Activated CD4-positive, alpha-beta T cell treated with anti-CD3 and anti-CD28 coated beads for 36 hours (primary cell): Measurements from ENCODE around the gene IFI44L. TPM values are rescaled to one million over a fixed set of nuclear protein-coding genes. Genes with fewer than 3 reads are reported as not detected.
A peak's percentile ranks its signal among the peaks of the same experiment; 100 is the strongest.

Source experiments
- ATAC-seq: fragments of 200-7000 bp; cut with Tn5 transposase; one replicate; pipeline ENCODE4 v1.10.0; 2021; ENCODE audit warnings: mild to moderate bottlenecking, moderate library complexity
- CTCF ChIA-PET: fragments of 350-600 bp; sonication (Branson Sonifier 250); formaldehyde crosslinking; loops from one replicate; lab custom pipeline; 2021; ENCODE audit warnings: antibody characterized with exemption; lab: Charles Lee
- POLR2A ChIA-PET: fragments of 350-600 bp; sonication (Branson Sonifier 250); formaldehyde crosslinking; loops from one replicate; lab custom pipeline; 2021; ENCODE audit warnings: antibody characterized with exemption, inconsistent platforms; lab: Charles Lee
- DNase-seq: peaks from one replicate; pipeline ENCODE4 v3.0.0-alpha.2; 2020
- H3K27ac Mint-ChIP-seq: one replicate; pipeline ENCODE4 v1.8.0; 2021; ENCODE audit warnings: mixed read lengths
- H3K27me3 Mint-ChIP-seq: one replicate; pipeline ENCODE4 v1.8.0; 2021; ENCODE audit warnings: mixed read lengths
- H3K36me3 Mint-ChIP-seq: one replicate; pipeline ENCODE4 v1.8.0; 2021; ENCODE audit warnings: low read depth, mixed read lengths
- H3K4me1 Mint-ChIP-seq: one replicate; pipeline ENCODE4 v1.8.0; 2021; ENCODE audit warnings: mixed read lengths
- H3K4me3 Mint-ChIP-seq: one replicate; pipeline ENCODE4 v1.8.0; 2021; ENCODE audit warnings: mild to moderate bottlenecking, moderate library complexity, mixed read lengths
- H3K9me3 Mint-ChIP-seq: one replicate; pipeline ENCODE4 v1.8.0; 2021; ENCODE audit warnings: low read depth, mixed read lengths
- intact Hi-C, 2 experiments: fragments of 100-400 bp; cut with DNase I in 1 of 2; cut with micrococcal nuclease in 1 of 2; formaldehyde crosslinking; loops; one replicate each; pipeline versions ENCODE4 v1.14.2 to v1.15.1; 2022 to 2024; cut with DNase I, micrococcal nuclease
- total RNA-seq, 2 experiments: library from RNA; stranded (reverse); gene quantifications; one replicate each; pipeline ENCODE4 v1.2.3, GENCODE V29; 2021

IFI44L gene
- total RNA-seq, 2 experiments from 2014 or later: 52.1 to 55.5 TPM

GRCh38 chr1:78633209-78633608 is 13.0 kb downstream of the IFI44L start:
- no peak overlapping the region for H3K4me3 Mint-ChIP-seq
- peaks cover 13% of the 10 kb centered on the region for H3K36me3 Mint-ChIP-seq
- peaks cover 5% of the 10 kb centered on the region for H3K9me3 Mint-ChIP-seq
- ChIA-PET CTCF (interaction anchor here (0.6 to 1.4 kb wide), 3 partner anchors 11 to 646 kb away, joined by 3 to 4 read pairs (median 4); no protein-coding TSS in a partner anchor), POLR2A (no interaction called here)
- H3K27ac Mint-ChIP-seq: no peak overlapping the region
- DNase-seq (no peak), ATAC-seq (no peak)
- intact Hi-C loops: no loop called here
- no peaks in the 10 kb centered on the region for H3K27me3 Mint-ChIP-seq
- H3K4me1 Mint-ChIP-seq: peaks cover 8% of the 10 kb centered on the region

GRCh38 chr1:78640462-78640861 is 20.2 kb downstream of the IFI44L start:
- Mint-ChIP-seq H3K27me3 (no peaks in the 10 kb centered on the region), H3K4me1 (peaks cover 18% of the 10 kb centered on the region), H3K9me3 (peaks cover 8% of the 10 kb centered on the region), H3K4me3 (no peak overlapping the region), H3K36me3 (peaks cover 36% of the 10 kb centered on the region), H3K27ac (no peak overlapping the region)
- DNase-seq (no peak), ATAC-seq (no peak)
- intact Hi-C loops: no loop called here
- POLR2A ChIA-PET: no interaction called here
- CTCF ChIA-PET: interaction anchor here (1.3 kb wide), 1 partner anchor 33 kb away, joined by 3 read pairs; no protein-coding TSS in a partner anchor

- Mint-ChIP-seq H3K4me3 (no peak overlapping the region), H3K27me3 (no peaks in the 10 kb centered on the region), H3K4me1 (peaks cover 29% of the 10 kb centered on the region), H3K9me3 (peaks cover 12% of the 10 kb centered on the region), H3K36me3 (peaks cover 34% of the 10 kb centered on the region), H3K27ac (no peak overlapping the region)
- ChIA-PET CTCF (interaction anchor here (1.3 kb wide), 1 partner anchor 32 kb away, joined by 3 read pairs; no protein-coding TSS in a partner anchor), POLR2A (no interaction called here)
- no peak for DNase-seq
- intact Hi-C loops: no loop called here
- no peak for ATAC-seq
Observed at GRCh38 chr1:78641558-78641957, 21.3 kb downstream of the IFI44L start.

GRCh38 chr1:78645723-78646122 is 25.5 kb downstream of the IFI44L start:
- Mint-ChIP-seq H3K36me3 (peaks cover 45% of the 10 kb centered on the region), H3K9me3 (peaks cover 27% of the 10 kb centered on the region), H3K4me1 (peaks cover 45% of the 10 kb centered on the region), H3K27me3 (no peaks in the 10 kb centered on the region), H3K27ac (peak overlapping the region; percentile 51), H3K4me3 (no peak overlapping the region)
- CTCF ChIA-PET: interaction anchor here (0.9 to 1.2 kb wide), 2 partner anchors 17 to 27 kb away, joined by 3 to 4 read pairs; no protein-coding TSS in a partner anchor
- DNase-seq (no peak), ATAC-seq (no peak)
- POLR2A ChIA-PET: no interaction called here
- intact Hi-C loops: no loop called here

- POLR2A ChIA-PET: no interaction called here
- H3K9me3 Mint-ChIP-seq: peaks cover 27% of the 10 kb centered on the region
- ATAC-seq: no peak
- DNase-seq: no peak
- intact Hi-C loops: no loop called here
- no peak overlapping the region for H3K4me3 Mint-ChIP-seq
- H3K4me1 Mint-ChIP-seq: peaks cover 54% of the 10 kb centered on the region
- peaks cover 34% of the 10 kb centered on the region for H3K36me3 Mint-ChIP-seq
- no peaks in the 10 kb centered on the region for H3K27me3 Mint-ChIP-seq
- CTCF ChIA-PET: no interaction called here
- no peak overlapping the region for H3K27ac Mint-ChIP-seq
Observed at GRCh38 chr1:78647238-78647637, 27.0 kb downstream of the IFI44L start.

GRCh38 chr1:78649628-78650027 is 29.4 kb downstream of the IFI44L start, which contains the start of gene IFI44:
IFI44 (plus strand) TSS chr1:78649831; CDS start chr1:78650196, 365 bp downstream.
- CTCF ChIA-PET: interaction anchor here (0.5 to 1.7 kb wide), 10 partner anchors 15 to 505 kb away, joined by 3 to 12 read pairs (median 4); partner anchors contain the start of gene IFI44L
- DNase-seq (peak; percentile 86), ATAC-seq (peak; percentile 85)
- Mint-ChIP-seq H3K27ac (peak within 1 kb of the TSS; percentile 84), H3K27me3 (no peaks in the 10 kb centered on the region), H3K4me3 (peak within 1 kb of the TSS; percentile 76), H3K4me1 (peaks cover 59% of the 10 kb centered on the region), H3K36me3 (peaks cover 25% of the 10 kb centered on the region), H3K9me3 (peaks cover 19% of the 10 kb centered on the region)
- POLR2A ChIA-PET: no interaction called here
- intact Hi-C loops: loop anchor here (1.0 to 10.0 kb wide), 2 partner anchors 29 to 675 kb away; partner anchors contain the start of genes IFI44L (in 2 of the 2) and FUBP1 (in 1 of the 2)

GRCh38 chr1:78650114-78650660 is 29.9 kb downstream of the IFI44L start:
- ATAC-seq: no peak
- no peaks in the 10 kb centered on the region for H3K27me3 Mint-ChIP-seq
- CTCF ChIA-PET: interaction anchor here (0.8 to 1.7 kb wide), 9 partner anchors 15 to 505 kb away, joined by 3 to 12 read pairs (median 5); partner anchors contain the start of gene IFI44L
- H3K9me3 Mint-ChIP-seq: peaks cover 19% of the 10 kb centered on the region
- peaks cover 54% of the 10 kb centered on the region for H3K4me1 Mint-ChIP-seq
- H3K27ac Mint-ChIP-seq: peak overlapping the region; percentile 84
- DNase-seq: no peak
- H3K36me3 Mint-ChIP-seq: peaks cover 29% of the 10 kb centered on the region
- intact Hi-C loops: loop anchor here in 1 of 2 experiments (10.0 kb wide), 1 partner anchor 675 kb away; the partner anchor contains the start of gene FUBP1
- H3K4me3 Mint-ChIP-seq: peak overlapping the region; percentile 76
- POLR2A ChIA-PET: no interaction called here

- Mint-ChIP-seq H3K4me1 (peaks cover 48% of the 10 kb centered on the region), H3K27ac (peak overlapping the region; percentile 84)
- intact Hi-C loops: loop anchor here in 1 of 2 experiments (10.0 kb wide), 1 partner anchor 676 kb away; the partner anchor contains the start of gene FUBP1
Observed at GRCh38 chr1:78651241-78651640, 31.0 kb downstream of the IFI44L start.

GRCh38 chr1:78652019-78652560 is 31.8 kb downstream of the IFI44L start:
- CTCF ChIA-PET: no interaction called here
- no peak for ATAC-seq
- intact Hi-C loops: loop anchor here in 1 of 2 experiments (10.0 kb wide), 1 partner anchor 677 kb away; the partner anchor contains the start of gene FUBP1
- Mint-ChIP-seq H3K27ac (peak overlapping the region; percentile 84), H3K9me3 (peaks cover 12% of the 10 kb centered on the region), H3K27me3 (no peaks in the 10 kb centered on the region), H3K4me1 (peaks cover 40% of the 10 kb centered on the region), H3K4me3 (peak overlapping the region; percentile 76), H3K36me3 (peaks cover 33% of the 10 kb centered on the region)
- POLR2A ChIA-PET: no interaction called here
- no peak for DNase-seq

More at GRCh38 chr1:78651241-78651640, 31.0 kb downstream of the IFI44L start:
- peak overlapping the region; percentile 76 for H3K4me3 Mint-ChIP-seq
- ChIA-PET CTCF (interaction anchor here (0.8 to 1.0 kb wide), 3 partner anchors 22 to 1074 kb away, joined by 3 read pairs; no protein-coding TSS in a partner anchor), POLR2A (no interaction called here)
- H3K9me3 Mint-ChIP-seq: peaks cover 15% of the 10 kb centered on the region
- ATAC-seq (peak; percentile 68), DNase-seq (peak; percentile 35)
- no peaks in the 10 kb centered on the region for H3K27me3 Mint-ChIP-seq
- peaks cover 38% of the 10 kb centered on the region for H3K36me3 Mint-ChIP-seq

GRCh38 chr1:78658901-78659300 is 38.7 kb downstream of the IFI44L start:
- no peak for ATAC-seq
- Mint-ChIP-seq H3K27ac (no peak overlapping the region), H3K4me1 (peaks cover 9% of the 10 kb centered on the region), H3K4me3 (no peak overlapping the region), H3K27me3 (no peaks in the 10 kb centered on the region), H3K9me3 (no peaks in the 10 kb centered on the region), H3K36me3 (peaks cover 45% of the 10 kb centered on the region)
- intact Hi-C loops: loop anchor here in 1 of 2 experiments (10.0 kb wide), 1 partner anchor 684 kb away; the partner anchor contains the start of gene FUBP1
- no peak for DNase-seq
- POLR2A ChIA-PET: interaction anchor here (0.5 kb wide), 1 partner anchor 586 kb away, joined by 3 read pairs; no protein-coding TSS in a partner anchor
- CTCF ChIA-PET: interaction anchor here (1.8 kb wide), 1 partner anchor 36 kb away, joined by 4 read pairs; no protein-coding TSS in a partner anchor

GRCh38 chr1:78663923-78664322 is 43.7 kb downstream of the IFI44L start:
- DNase-seq (no peak), ATAC-seq (no peak)
- peaks cover 25% of the 10 kb centered on the region for H3K36me3 Mint-ChIP-seq
- CTCF ChIA-PET: no interaction called here
- peaks cover 2% of the 10 kb centered on the region for H3K4me1 Mint-ChIP-seq
- H3K9me3 Mint-ChIP-seq: no peaks in the 10 kb centered on the region
- no peak overlapping the region for H3K27ac Mint-ChIP-seq
- H3K27me3 Mint-ChIP-seq: no peaks in the 10 kb centered on the region
- no peak overlapping the region for H3K4me3 Mint-ChIP-seq
- POLR2A ChIA-PET: no interaction called here
- intact Hi-C loops: no loop called here
